Measurements from ENCODE around the gene SEMA6A. TPM values are rescaled to one million over a fixed set of nuclear protein-coding genes. Genes with fewer than 3 reads are reported as not detected.

SEMA6A gene
- polyA plus RNA-seq, 3 donors: 0.16 TPM; not detected in 2

DNA sequence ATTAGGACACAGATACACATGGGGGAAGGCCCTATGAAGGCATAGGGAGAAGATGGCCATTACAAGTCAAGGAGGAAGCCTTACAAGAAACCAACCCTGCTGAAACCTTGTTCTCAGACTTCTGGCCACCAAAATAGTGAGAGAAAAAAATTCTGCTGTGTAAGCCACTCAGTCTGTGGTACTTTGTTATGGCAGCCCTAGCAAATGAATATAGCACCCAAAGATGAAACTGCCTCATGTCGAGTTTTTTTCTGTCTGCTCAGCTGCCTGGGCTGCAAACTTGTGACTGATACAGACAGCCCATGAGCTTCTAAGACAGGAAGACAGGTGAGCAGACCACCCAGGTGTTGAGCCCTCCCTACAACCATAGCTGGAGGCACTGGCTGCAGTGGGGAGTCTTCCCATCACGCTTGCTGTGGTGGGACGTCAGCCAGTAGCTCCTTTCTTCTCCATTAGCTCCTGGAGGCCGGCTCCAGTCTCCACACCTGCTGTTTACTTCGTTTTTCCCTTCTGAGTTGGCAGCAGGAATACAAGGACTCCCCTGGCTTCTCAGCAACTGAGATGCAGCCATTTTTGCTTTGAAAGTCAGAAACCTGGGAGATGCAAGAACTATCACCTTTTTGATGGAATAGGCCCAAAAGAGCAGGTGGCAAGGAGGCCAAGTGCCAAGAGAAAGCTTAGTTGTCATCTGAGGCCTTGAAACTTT lies 164.9 kb downstream of the SEMA6A start:
- Histone ChIP-seq H3K4me1 (ENCODE audit: control insufficient read depth in 1 of 2, insufficient read depth in 2 of 2, low read length in 2 of 2) (no peaks in the 10 kb centered on the region), H3K4me2 (replicated peaks; ENCODE audit: extremely low read depth, low read length, poor library complexity, severe bottlenecking) (no peak overlapping the region), H2AFZ (ENCODE audit: insufficient read depth, low read depth, low read length, poor library complexity, severe bottlenecking) (no peak overlapping the region), H4K20me1 (ENCODE audit: insufficient read depth, low read length) (no peaks in the 10 kb centered on the region), H3K27ac (ENCODE audit: low read depth in 1 of 2, low read length in 2 of 2) (no peak overlapping the region), H3K79me2 (ENCODE audit: insufficient read depth, low read length) (no peaks in the 10 kb centered on the region), H3K9ac (ENCODE audit: insufficient read depth, low read length, poor library complexity, severe bottlenecking) (no peak overlapping the region), H3K27me3 (ENCODE audit: control insufficient read depth in 2 of 2, insufficient read depth in 2 of 2, low read length in 2 of 2) (no peaks in the 10 kb centered on the region), H3K36me3 (replicated peaks in 1 of 2; ENCODE audit: control insufficient read depth in 1 of 2, insufficient read depth in 2 of 2, low read length in 2 of 2) (no peaks in the 10 kb centered on the region), H3K9me3 (replicated peaks in 1 of 2; ENCODE audit: control insufficient read depth in 1 of 2, insufficient read depth in 1 of 2, low read length in 2 of 2) (no peaks in the 10 kb centered on the region), H3K4me3 (replicated peaks in 1 of 3; ENCODE audit: low read depth in 2 of 3, low read length in 3 of 3) (no peak overlapping the region)
- Mint-ChIP-seq H3K9me3 (peaks cover 0 to under 1% (median 0%) of the 10 kb centered on the region in 7 donors), H3K4me1 (no peaks in the 10 kb centered on the region), H3K27ac (no peak overlapping the region), H3K36me3 (peaks cover 0 to 11% of the 10 kb centered on the region in 2 donors), H3K27me3 (ENCODE audit: low read depth in 3 of 3) (no peaks in the 10 kb centered on the region), H3K4me3 (no peak overlapping the region)
- no peak for TF ChIP-seq CTCF (IDR thresholded peaks at IDR 0.05)
- intact Hi-C loops (cut with micrococcal nuclease): no loop called here
- DNase-seq: no peak
- WGBS (ENCODE audit: insufficient coverage): 93% methylated on average over 3 of the region's 5 CpGs

GRCh38 chr5:116406306-116407041 lies 168.1 kb downstream of the SEMA6A start:
- Mint-ChIP-seq H3K4me1 (no peaks in the 10 kb centered on the region), H3K27me3 (ENCODE audit: low read depth in 3 of 3) (no peaks in the 10 kb centered on the region), H3K36me3 (peaks cover 0 to 12% of the 10 kb centered on the region in 2 donors), H3K4me3 (no peak overlapping the region), H3K9me3 (no peaks in the 10 kb centered on the region), H3K27ac (no peak overlapping the region)
- Histone ChIP-seq H3K36me3 (replicated peaks in 1 of 2; ENCODE audit: control insufficient read depth in 1 of 2, insufficient read depth in 2 of 2, low read length in 2 of 2) (no peaks in the 10 kb centered on the region), H2AFZ (ENCODE audit: insufficient read depth, low read depth, low read length, poor library complexity, severe bottlenecking) (no peak overlapping the region), H3K4me2 (replicated peaks; ENCODE audit: extremely low read depth, low read length, poor library complexity, severe bottlenecking) (no peak overlapping the region), H3K4me3 (replicated peaks in 1 of 3; ENCODE audit: low read depth in 2 of 3, low read length in 3 of 3) (no peak overlapping the region), H3K9me3 (replicated peaks in 1 of 2; ENCODE audit: control insufficient read depth in 1 of 2, insufficient read depth in 1 of 2, low read length in 2 of 2) (no peaks in the 10 kb centered on the region), H3K4me1 (ENCODE audit: control insufficient read depth in 1 of 2, insufficient read depth in 2 of 2, low read length in 2 of 2) (no peaks in the 10 kb centered on the region), H3K27me3 (ENCODE audit: control insufficient read depth in 2 of 2, insufficient read depth in 2 of 2, low read length in 2 of 2) (no peaks in the 10 kb centered on the region), H3K9ac (ENCODE audit: insufficient read depth, low read length, poor library complexity, severe bottlenecking) (no peak overlapping the region), H3K27ac (ENCODE audit: low read depth in 1 of 2, low read length in 2 of 2) (no peak overlapping the region), H4K20me1 (ENCODE audit: insufficient read depth, low read length) (no peaks in the 10 kb centered on the region), H3K79me2 (ENCODE audit: insufficient read depth, low read length) (no peaks in the 10 kb centered on the region)
- intact Hi-C loops (cut with micrococcal nuclease): no loop called here
- 73% methylated on average over 3 of the region's 7 CpGs for WGBS (ENCODE audit: insufficient coverage)
- no peak for DNase-seq
- TF ChIP-seq CTCF (IDR thresholded peaks at IDR 0.05): no peak

Data from CD14-positive monocyte (primary cell).